Aorta (tissue), 5 donors: ENCODE results near the gene HMGCLL1. TPM values are rescaled to one million over a fixed set of nuclear protein-coding genes. Genes with fewer than 3 reads are reported as not detected.

ENCODE experiments used
- ATAC-seq: fragments of 200-7000 bp; cut with Tn5 transposase; one replicate; pipeline ENCODE4 v1.9.1; 2022; ENCODE audit warnings: moderate library complexity; ENCODE audit not compliant: low FRiP score
- DNase-seq, 2 donors: peaks; one replicate each; pipeline ENCODE4 v3.0.0-alpha.2; 2020
- H3K27ac ChIP-seq, 2 donors: one replicate each; pipeline ENCODE4 v1.5.1; 2013; ENCODE audit warnings: low read length in 2 of 2, mild to moderate bottlenecking in 2 of 2, moderate library complexity in 2 of 2, control low read depth in 1 of 2, inconsistent platforms in 1 of 2, low read depth in 1 of 2
- H3K27me3 ChIP-seq, 2 donors: one replicate each; pipeline ENCODE4 v1.6.1; 2013; ENCODE audit warnings: control low read depth in 1 of 2, low read length in 1 of 2, mild to moderate bottlenecking in 1 of 2, moderate library complexity in 1 of 2; ENCODE audit not compliant: insufficient read depth in 2 of 2, control insufficient read depth in 1 of 2
- H3K36me3 ChIP-seq, 2 donors: one replicate each; pipeline ENCODE4 v1.6.1; 2013; ENCODE audit warnings: control low read depth in 1 of 2, low read length in 1 of 2, mild to moderate bottlenecking in 1 of 2; ENCODE audit not compliant: insufficient read depth in 2 of 2, control insufficient read depth in 1 of 2
- H3K4me1 ChIP-seq, 2 donors: one replicate each; pipeline ENCODE4 v1.6.1; 2013; ENCODE audit warnings: low read length in 2 of 2, control low read depth in 1 of 2, mild to moderate bottlenecking in 1 of 2, moderate library complexity in 1 of 2; ENCODE audit not compliant: insufficient read depth in 2 of 2, control insufficient read depth in 1 of 2
- H3K4me3 ChIP-seq, 2 donors: one replicate each; pipeline ENCODE4 v1.5.1; 2013; ENCODE audit warnings: low read length in 2 of 2, control low read depth in 1 of 2, mild to moderate bottlenecking in 1 of 2
- H3K9me3 ChIP-seq: one replicate; pipeline ENCODE4 v1.6.1; 2013; ENCODE audit warnings: mild to moderate bottlenecking, low read length; ENCODE audit not compliant: control insufficient read depth
- WGBS, 2 donors: extraction: QIAGEN DNeasy Blood & Tissue Kit; methylation state at CpG; one replicate each; pipeline ENCODE4 v1.1.7; 2013; 5-methylcytosine and 5-hydroxymethylcytosine counted together
- intact Hi-C, 2 donors: fragments of 100-400 bp; cut with DNase I; formaldehyde crosslinking; loops; one replicate each; pipeline versions ENCODE4 v1.14.2 to v1.15.0; 2022
- polyA plus RNA-seq, 2 donors: library from polyadenylated mRNA; stranded (reverse); fragments of 200-250 nt; gene quantifications; one replicate each; pipeline ENCODE4 v1.2.3, GENCODE V29; 2013
- total RNA-seq, 2 donors: library from RNA; stranded (reverse); fragmentation: NEBNext Ultra II Directional; extraction: Animal tissue kit (Norgen Biotek cat#: 25700); gene quantifications; one replicate each; pipeline ENCODE4 v1.2.1, GENCODE V29; 2021
- donor health status: healthy with polysubstance abuse.
- donor health status: Bipolar disorder and iron deficiency.
- donor health status: DM: no; HTN: no; CAD: no.
- donor health status: DM: no; HTN: no; CAD: no.
- donor health status: DM: yes; HTN: yes; CAD: no.

The HMGCLL1 gene
- total and polyA plus RNA-seq, 4 donors = 0.29 to 1.5 (median 0.63) TPM

GRCh38 chr6:55543633-55544309, 35.2 kb downstream of the HMGCLL1 start:
- Histone ChIP-seq H3K9me3 (no peaks in the 10 kb centered on the region), H3K27me3 (no peaks in the 10 kb centered on the region), H3K36me3 (no peaks in the 10 kb centered on the region), H3K4me3 (no peak overlapping the region), H3K4me1 (no peaks in the 10 kb centered on the region), H3K27ac (no peak overlapping the region)
- WGBS, 2 donors = 89% methylated on average over 4 of the region's 4 CpGs
- intact Hi-C loops = no loop called here
- no peak for DNase-seq
- no peak for ATAC-seq

DNA sequence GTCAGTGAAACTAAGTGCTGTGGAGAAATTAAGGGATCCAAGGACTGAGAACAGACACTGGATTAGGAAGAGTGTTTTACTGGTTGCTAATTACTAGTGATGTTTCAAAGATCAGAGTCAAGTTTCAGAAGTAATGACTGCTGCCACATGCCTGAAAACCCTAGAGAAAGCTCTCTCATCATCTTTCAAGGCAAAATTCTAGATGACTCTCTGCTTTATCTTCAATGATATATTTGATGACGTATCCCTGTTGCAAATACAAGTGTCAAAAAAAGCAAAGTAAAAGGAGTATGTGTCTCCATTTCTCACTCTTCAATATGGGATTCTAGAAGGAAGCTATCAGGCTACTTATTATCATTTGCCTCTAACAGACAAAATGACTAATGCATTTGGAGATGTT, 38.0 kb downstream of the HMGCLL1 start:
- intact Hi-C loops = no loop called here
- 54 to 61% methylated on average over 1 of the region's 1 CpG for WGBS, 2 donors
- H3K9me3 ChIP-seq = no peaks in the 10 kb centered on the region
- no peak for ATAC-seq
- no peaks in the 10 kb centered on the region for H3K36me3 ChIP-seq
- DNase-seq = no peak
- H3K4me3 ChIP-seq = no peak overlapping the region
- no peaks in the 10 kb centered on the region for H3K27me3 ChIP-seq
- H3K4me1 ChIP-seq = no peaks in the 10 kb centered on the region
- H3K27ac ChIP-seq = no peak overlapping the region

- H3K9me3 ChIP-seq = no peaks in the 10 kb centered on the region
- 10 to 12% methylated on average over 2 of the region's 2 CpGs for WGBS, 2 donors
- H3K4me3 ChIP-seq = no peak overlapping the region
- no peak for DNase-seq
- H3K36me3 ChIP-seq = no peaks in the 10 kb centered on the region
- no peak overlapping the region for H3K27ac ChIP-seq
- no peak for ATAC-seq
- H3K27me3 ChIP-seq = no peaks in the 10 kb centered on the region
- H3K4me1 ChIP-seq = no peaks in the 10 kb centered on the region
- intact Hi-C loops = no loop called here
These were observed 42.5 kb downstream of the HMGCLL1 start for GRCh38 chr6:55536391-55536956.

- intact Hi-C loops = no loop called here
- Histone ChIP-seq H3K9me3 (no peaks in the 10 kb centered on the region), H3K27me3 (no peaks in the 10 kb centered on the region), H3K27ac (no peak overlapping the region), H3K36me3 (no peaks in the 10 kb centered on the region), H3K4me3 (no peak overlapping the region), H3K4me1 (no peaks in the 10 kb centered on the region)
- no peak for ATAC-seq
- DNase-seq = no peak
- WGBS, 2 donors = 89 to 93% methylated on average over 2 of the region's 2 CpGs
These were observed 47.5 kb downstream of the HMGCLL1 start for GRCh38 chr6:55531496-55531895.

DNA sequence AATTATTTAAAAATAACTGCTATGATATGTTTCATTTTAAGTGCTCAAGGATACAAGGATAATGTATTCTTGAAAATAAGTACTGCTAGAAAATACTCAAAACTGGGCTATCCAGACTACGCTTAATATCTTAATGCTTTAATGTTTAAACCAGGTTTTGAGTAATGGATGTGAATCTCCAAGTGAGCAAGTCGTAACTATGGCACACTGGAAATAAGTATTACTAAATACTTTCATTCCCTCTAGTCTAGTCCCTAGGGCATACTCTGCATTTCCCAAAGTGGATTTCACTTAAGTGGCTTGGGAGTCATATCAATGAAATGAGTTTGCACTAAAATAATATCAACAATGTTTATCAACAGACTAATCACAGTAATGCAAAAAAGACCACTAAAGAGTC, 48.1 kb downstream of the HMGCLL1 start:
- Histone ChIP-seq H3K4me1 (no peaks in the 10 kb centered on the region), H3K4me3 (no peak overlapping the region), H3K27ac (no peak overlapping the region), H3K36me3 (no peaks in the 10 kb centered on the region), H3K27me3 (no peaks in the 10 kb centered on the region), H3K9me3 (no peaks in the 10 kb centered on the region)
- DNase-seq (no peak), ATAC-seq (no peak)
- 61 to 63% methylated on average over 2 of the region's 2 CpGs for WGBS, 2 donors
- intact Hi-C loops = no loop called here

- 23 to 28% methylated on average over 1 of the region's 1 CpG for WGBS, 2 donors
- Histone ChIP-seq H3K36me3 (no peaks in the 10 kb centered on the region), H3K4me3 (no peak overlapping the region), H3K9me3 (no peaks in the 10 kb centered on the region), H3K27me3 (no peaks in the 10 kb centered on the region), H3K4me1 (no peaks in the 10 kb centered on the region), H3K27ac (no peak overlapping the region)
- intact Hi-C loops = no loop called here
- DNase-seq = no peak
- no peak for ATAC-seq
These were observed 50.4 kb downstream of the HMGCLL1 start for GRCh38 chr6:55528624-55529023.

GRCh38 chr6:55524441-55524840, 54.6 kb downstream of the HMGCLL1 start:
- Histone ChIP-seq H3K9me3 (no peaks in the 10 kb centered on the region), H3K4me1 (no peaks in the 10 kb centered on the region), H3K4me3 (no peak overlapping the region), H3K27ac (no peak overlapping the region), H3K36me3 (no peaks in the 10 kb centered on the region), H3K27me3 (no peaks in the 10 kb centered on the region)
- intact Hi-C loops = no loop called here
- DNase-seq = no peak
- ATAC-seq = no peak
- 78 to 86% methylated on average over 3 of the region's 3 CpGs for WGBS, 2 donors

- H3K27ac ChIP-seq = no peak overlapping the region
- H3K9me3 ChIP-seq = no peaks in the 10 kb centered on the region
- DNase-seq (no peak), ATAC-seq (no peak)
- no peaks in the 10 kb centered on the region for H3K27me3 ChIP-seq
- H3K4me1 ChIP-seq = no peaks in the 10 kb centered on the region
- 93 to 96% methylated on average over 4 of the region's 4 CpGs for WGBS, 2 donors
- intact Hi-C loops = no loop called here
- no peaks in the 10 kb centered on the region for H3K36me3 ChIP-seq
- no peak overlapping the region for H3K4me3 ChIP-seq
These were observed 60.4 kb downstream of the HMGCLL1 start for GRCh38 chr6:55518529-55519060.

- WGBS, 2 donors = 56 to 58% methylated on average over 1 of the region's 1 CpG
- ATAC-seq (no peak), DNase-seq (no peak)
- intact Hi-C loops = no loop called here
- H3K36me3 ChIP-seq = no peaks in the 10 kb centered on the region
- H3K4me3 ChIP-seq = no peak overlapping the region
- H3K27ac ChIP-seq = no peak overlapping the region
- H3K4me1 ChIP-seq = no peaks in the 10 kb centered on the region
- no peaks in the 10 kb centered on the region for H3K27me3 ChIP-seq
- H3K9me3 ChIP-seq = no peaks in the 10 kb centered on the region
These were observed 62.3 kb downstream of the HMGCLL1 start for GRCh38 chr6:55516736-55517135.
